GM18907 (cell line): Measurements from ENCODE around the gene ZHX3.

Source experiments
- ATAC-seq: cut with Tn5 transposase; IDR thresholded peaks from one replicate; pipeline ENCODE4 v1.9.1; 2021; ENCODE audit warnings: mild to moderate bottlenecking, moderate library complexity; ENCODE audit not compliant: unreplicated experiment

ZHX3 gene

GRCh38 chr20:41353530-41353929 lies 36.0 kb upstream of the ZHX3 start:
- no peak for ATAC-seq

GRCh38 chr20:41352666-41353065 lies 35.1 kb upstream of the ZHX3 start:
- ATAC-seq: no peak

DNA sequence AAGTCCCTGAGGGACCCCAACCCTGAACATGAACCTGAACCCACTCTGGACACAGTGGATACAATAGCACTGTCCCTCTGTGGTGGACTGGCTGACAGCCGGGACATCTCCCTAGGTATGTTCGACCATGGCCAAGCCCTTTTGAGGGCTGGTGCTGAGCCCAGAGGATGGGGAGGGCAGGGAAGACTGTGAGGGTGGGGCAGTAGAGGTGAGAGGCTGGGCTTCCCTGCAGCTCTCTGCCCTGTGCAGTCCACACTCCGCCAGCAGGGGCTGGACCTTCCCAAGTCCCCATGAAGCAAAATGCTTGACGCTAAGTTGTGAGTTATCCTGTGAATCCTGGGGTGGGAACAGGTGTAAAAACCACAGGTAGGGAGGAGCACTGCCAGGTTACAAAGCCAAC lies 34.6 kb upstream of the ZHX3 start:
- ATAC-seq: no peak

DNA sequence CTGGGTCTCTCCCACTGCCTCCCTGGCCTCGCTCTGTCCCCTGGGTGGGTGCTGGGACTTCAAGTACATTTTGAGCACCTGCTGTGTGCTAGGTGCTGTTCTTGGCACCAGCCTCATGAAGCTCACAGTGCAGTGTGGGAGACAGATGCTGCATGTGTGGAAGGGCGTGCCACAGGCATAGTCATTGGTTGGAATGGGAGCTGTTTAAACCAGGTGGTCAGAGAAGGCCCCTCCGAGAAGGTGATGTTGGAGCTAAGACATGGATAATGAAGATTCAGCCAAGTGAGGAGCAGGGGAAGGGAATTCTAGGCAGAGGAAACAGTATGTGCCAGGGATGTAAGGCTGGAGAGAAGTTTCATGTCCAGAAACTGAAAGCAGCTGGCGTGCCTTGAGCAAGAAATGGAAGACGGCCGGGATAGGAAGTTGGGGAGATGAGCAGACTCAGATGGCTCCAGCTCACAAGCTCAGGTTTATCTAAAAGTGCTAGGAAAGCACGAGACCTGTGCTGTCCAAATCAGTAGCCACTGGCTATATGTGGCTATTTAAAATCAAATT lies 33.0 kb upstream of the ZHX3 start:
- ATAC-seq: no peak

GRCh38 chr20:41349943-41350342 lies 32.4 kb upstream of the ZHX3 start:
- no peak for ATAC-seq

- ATAC-seq: no peak
Measured at GRCh38 chr20:41349266-41349665, 31.7 kb upstream of the ZHX3 start.

DNA sequence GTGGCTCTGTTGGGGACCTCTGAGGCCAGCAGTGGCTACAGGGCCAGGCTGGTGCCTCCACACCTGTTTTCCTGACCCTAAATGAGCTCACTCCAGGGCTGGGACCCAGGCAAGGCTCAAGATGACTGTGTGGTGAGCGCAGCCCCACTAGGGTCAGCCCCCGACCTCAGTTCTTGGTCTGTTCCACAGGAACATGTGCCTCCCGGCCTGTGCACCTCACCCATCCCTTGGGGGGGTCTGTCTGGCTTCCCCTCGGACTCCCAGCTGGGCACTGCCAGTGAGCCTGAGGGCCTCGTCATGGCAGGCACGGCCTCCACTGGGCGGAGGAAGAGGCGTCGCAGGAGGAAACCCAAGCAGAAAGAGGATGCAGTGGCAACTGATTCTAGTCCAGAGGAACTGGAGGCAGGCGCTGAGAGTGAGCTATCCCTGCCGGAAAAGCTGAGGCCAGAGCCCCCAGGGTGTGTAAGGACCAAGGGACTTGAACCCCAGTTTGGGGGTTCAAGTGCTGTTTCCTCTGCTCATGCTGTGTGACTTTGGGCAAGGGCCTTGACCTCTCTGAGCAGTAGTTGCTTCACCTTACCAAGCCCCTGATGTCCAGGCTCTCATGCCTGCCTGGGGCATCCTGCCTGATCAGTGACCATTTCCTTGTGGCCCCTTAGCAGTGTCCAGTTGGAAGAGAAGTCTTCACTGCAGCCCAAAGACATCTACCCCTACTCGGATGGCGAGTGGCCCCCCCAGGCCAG lies 31.1 kb upstream of the ZHX3 start:
- no peak for ATAC-seq

DNA sequence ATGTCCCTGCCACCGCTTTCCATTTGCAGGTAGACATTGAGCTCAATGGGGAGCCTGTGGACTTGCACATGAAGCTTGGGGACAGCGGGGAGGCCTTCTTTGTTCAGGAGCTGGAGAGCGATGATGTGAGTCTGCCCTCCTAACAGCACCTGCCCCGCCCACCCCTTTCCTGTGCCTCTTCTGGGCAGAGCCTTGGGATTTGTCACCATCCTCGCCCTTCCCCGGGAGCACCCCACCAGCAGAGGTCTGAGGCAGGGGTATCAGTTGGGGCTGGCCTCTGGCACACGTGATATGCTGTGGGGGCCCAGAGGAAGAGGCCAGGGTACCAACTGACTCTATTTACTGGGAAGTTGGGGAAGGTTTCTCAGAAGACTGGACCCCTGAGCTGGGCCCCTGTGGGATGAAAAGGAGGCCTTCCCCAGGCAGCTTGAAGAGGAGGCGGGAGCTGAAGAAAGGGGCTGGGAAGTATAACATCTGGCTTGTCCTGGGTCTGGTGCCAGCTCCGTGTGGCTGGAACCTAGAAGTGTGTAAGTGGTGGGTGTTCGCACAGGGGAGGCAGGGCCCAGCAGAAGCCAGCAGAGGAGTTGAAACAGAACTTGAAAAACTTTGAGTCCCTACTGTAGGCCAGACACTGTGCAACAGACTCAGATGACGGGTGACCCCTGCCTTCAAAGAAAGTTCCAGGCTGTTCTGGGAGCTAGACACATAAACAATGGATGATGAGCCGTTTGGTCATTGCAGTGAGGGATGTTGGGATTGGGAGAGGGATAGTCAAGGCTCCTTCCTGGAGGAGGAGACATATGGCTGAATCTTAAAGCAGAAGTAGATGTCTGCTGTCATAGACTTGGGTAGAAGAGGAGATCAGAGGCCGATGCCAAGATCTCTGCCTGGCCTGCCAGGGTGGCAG lies 30.2 kb upstream of the ZHX3 start:
- no peak for ATAC-seq

GRCh38 chr20:41345729-41346067 lies 28.2 kb upstream of the ZHX3 start:
- no peak for ATAC-seq

DNA sequence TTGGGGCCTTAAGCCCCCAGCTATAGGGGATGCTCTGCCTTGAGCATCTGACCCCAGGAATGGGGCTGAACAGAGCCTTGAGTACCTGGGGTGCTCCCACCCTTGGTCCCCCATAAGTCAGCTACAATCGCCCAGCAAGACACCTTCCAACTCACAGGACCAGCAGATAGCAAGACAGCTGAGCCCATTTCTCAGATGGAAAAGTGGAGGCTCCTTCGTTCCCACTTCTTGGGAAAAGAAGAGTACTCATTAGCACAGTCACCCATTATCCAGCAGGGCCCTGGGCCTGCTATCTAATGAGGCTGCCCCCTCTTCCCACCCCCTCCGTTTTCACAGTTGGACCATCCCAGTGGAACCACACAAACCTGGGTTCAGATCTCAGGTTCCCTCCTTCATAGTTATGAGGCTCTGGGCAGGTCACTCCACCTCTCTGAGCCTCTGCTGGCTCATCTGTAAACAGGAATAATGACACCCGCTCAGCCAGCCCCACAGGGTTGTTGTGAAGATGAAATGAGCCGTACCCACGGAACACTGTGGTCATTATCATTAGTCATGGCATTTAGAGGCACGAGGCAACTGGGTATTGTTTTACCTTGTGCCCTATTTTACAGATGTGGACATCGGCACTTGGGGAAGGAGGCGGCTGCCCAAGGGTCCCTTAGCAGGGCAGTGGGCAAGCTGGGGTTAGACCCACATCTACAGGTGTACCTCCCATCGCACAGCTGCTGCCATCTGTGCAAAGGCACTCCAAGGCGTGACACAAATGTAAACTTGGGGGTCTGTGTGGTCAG lies 27.6 kb upstream of the ZHX3 start:
- ATAC-seq: no peak

- no peak for ATAC-seq
Measured at GRCh38 chr20:41344477-41344876, 26.9 kb upstream of the ZHX3 start.

DNA sequence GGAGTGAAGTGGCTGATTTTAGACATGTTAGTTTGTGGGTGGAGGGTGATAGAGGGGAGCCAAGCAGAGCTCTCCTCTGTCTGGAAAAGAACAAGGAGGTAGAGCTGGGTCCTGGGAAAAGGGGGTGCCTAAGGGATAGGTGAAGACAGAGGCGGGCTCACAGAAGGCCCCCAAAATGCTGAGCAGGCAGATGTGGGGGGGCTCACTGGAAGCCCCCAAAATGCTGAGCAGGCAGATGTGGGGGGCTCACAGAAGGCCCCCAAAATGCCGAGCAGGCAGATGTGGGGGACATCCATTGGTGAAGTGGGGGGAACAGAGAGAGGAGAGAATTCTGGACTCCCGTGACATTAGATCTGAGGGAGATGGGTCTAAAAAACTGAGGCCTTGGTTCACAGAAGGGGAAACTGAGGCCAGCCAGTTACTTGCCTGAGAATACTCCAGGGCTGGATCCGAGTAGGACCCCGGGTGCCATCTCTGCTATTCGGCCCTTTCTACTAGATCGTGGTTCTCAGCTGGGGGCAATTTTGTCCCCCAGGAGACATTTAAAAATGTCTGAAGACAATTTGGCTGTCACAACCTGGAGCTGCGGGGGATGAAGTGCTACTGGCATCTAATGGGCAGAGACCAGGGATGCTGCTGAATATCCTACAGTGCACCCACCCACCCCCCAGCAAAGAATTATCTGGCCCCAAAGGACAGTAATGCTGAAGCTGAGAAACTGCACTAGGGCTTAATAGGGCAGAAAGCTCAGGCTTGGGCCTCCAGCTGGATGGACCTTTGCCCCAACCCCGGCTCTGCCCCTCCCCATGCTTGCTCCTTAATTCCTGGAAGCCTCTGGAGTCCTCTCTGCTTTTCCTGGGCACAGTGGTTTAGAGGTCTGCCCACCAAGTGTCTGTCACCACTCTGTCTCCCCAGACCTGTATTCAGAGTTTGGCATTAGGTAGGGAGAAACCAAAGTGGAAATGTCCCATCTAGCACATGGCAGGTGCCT lies 25.2 kb upstream of the ZHX3 start:
- no peak for ATAC-seq

- peak; percentile 32 for ATAC-seq
Measured at GRCh38 chr20:41340327-41341055, 23.0 kb upstream of the ZHX3 start, which contains the start of gene LPIN3. LPIN3 (plus strand) TSS chr20:41340821; CDS start chr20:41345804, 4,983 bp downstream.

GRCh38 chr20:41339957-41340326 lies 22.4 kb upstream of the ZHX3 start:
- peak; percentile 78 for ATAC-seq

GRCh38 chr20:41336711-41337492 lies 19.4 kb upstream of the ZHX3 start:
- no peak for ATAC-seq

GRCh38 chr20:41335591-41335990 lies 18.1 kb upstream of the ZHX3 start:
- ATAC-seq: no peak

- ATAC-seq: no peak
Measured at GRCh38 chr20:41334443-41335421, 17.2 kb upstream of the ZHX3 start.
